Measurements from ENCODE around the gene GREB1.

The GREB1 gene

GRCh38 chr2:11661891-11662435 is 128.1 kb downstream of the GREB1 start:
- DNase-seq (ENCODE audit: low read depth in 2 of 2): no peak

- DNase-seq (ENCODE audit: low read depth in 2 of 2): no peak
These were observed 129.0 kb downstream of the GREB1 start for GRCh38 chr2:11662882-11663281.

- no peak for DNase-seq (ENCODE audit: low read depth in 2 of 2)
These were observed 129.6 kb downstream of the GREB1 start for GRCh38 chr2:11663427-11663826.

- no peak for DNase-seq (ENCODE audit: low read depth in 2 of 2)
These were observed 131.2 kb downstream of the GREB1 start for GRCh38 chr2:11665028-11665427.

GRCh38 chr2:11665510-11666362 is 131.9 kb downstream of the GREB1 start:
- DNase-seq (ENCODE audit: low read depth in 2 of 2): no peak

- DNase-seq (ENCODE audit: low read depth in 2 of 2): no peak
These were observed 133.3 kb downstream of the GREB1 start for GRCh38 chr2:11667194-11667593.

- DNase-seq (ENCODE audit: low read depth in 2 of 2): no peak
These were observed 134.2 kb downstream of the GREB1 start for GRCh38 chr2:11667866-11668637.

- DNase-seq (ENCODE audit: low read depth in 2 of 2): peak in 1 of 2 donors; percentile 12
These were observed 135.8 kb downstream of the GREB1 start, which contains the start of gene NTSR2 for GRCh38 chr2:11669454-11670291. NTSR2 (minus strand) TSS chr2:11670195; CDS start chr2:11670129, 66 bp downstream.

GRCh38 chr2:11672407-11672806 is 138.6 kb downstream of the GREB1 start:
- no peak for DNase-seq (ENCODE audit: low read depth in 2 of 2)

- no peak for DNase-seq (ENCODE audit: low read depth in 2 of 2)
These were observed 141.1 kb downstream of the GREB1 start for GRCh38 chr2:11674983-11675382.

GRCh38 chr2:11675423-11676112 is 141.7 kb downstream of the GREB1 start:
- no peak for DNase-seq (ENCODE audit: low read depth in 2 of 2)

- no peak for DNase-seq (ENCODE audit: low read depth in 2 of 2)
These were observed 142.8 kb downstream of the GREB1 start for GRCh38 chr2:11676640-11677039.

- no peak for DNase-seq (ENCODE audit: low read depth in 2 of 2)
These were observed 143.6 kb downstream of the GREB1 start for GRCh38 chr2:11677136-11678055.

GRCh38 chr2:11678306-11678960 is 144.6 kb downstream of the GREB1 start:
- DNase-seq (ENCODE audit: low read depth in 2 of 2): no peak

- no peak for DNase-seq (ENCODE audit: low read depth in 2 of 2)
These were observed 145.2 kb downstream of the GREB1 start for GRCh38 chr2:11679016-11679415.

GRCh38 chr2:11679486-11680181 is 145.8 kb downstream of the GREB1 start:
- no peak for DNase-seq (ENCODE audit: low read depth in 2 of 2)

GRCh38 chr2:11680182-11680900 is 146.5 kb downstream of the GREB1 start:
- no peak for DNase-seq (ENCODE audit: low read depth in 2 of 2)

All from activated CD4-positive, alpha-beta T cell treated with anti-CD3 and anti-CD28 coated beads for 24 hours (primary cell).